H1 (cell line): Measurements from ENCODE around the gene AAK1. TPM values are rescaled to one million over a fixed set of nuclear protein-coding genes. Genes with fewer than 3 reads are reported as not detected.

Source experiments
- ATF2 ChIP-seq: IDR thresholded peaks from 2 replicates; pipeline ENCODE4 v1.6.1; 2012; ENCODE audit warnings: low read length, inconsistent platforms
- RFX5 ChIP-seq: IDR thresholded peaks from 2 replicates; pipeline ENCODE4 v1.6.1; 2011; ENCODE audit warnings: low read depth, low read length, improper control_type of control experiment, borderline replicate concordance
- SRF ChIP-seq: IDR thresholded peaks from 2 replicates; pipeline ENCODE4 v1.6.1; 2011; ENCODE audit warnings: mild to moderate bottlenecking, low read depth, low read length, moderate library complexity
- TAF1 ChIP-seq: IDR thresholded peaks from 2 replicates; pipeline ENCODE4 v1.6.1; 2011; ENCODE audit warnings: mild to moderate bottlenecking, low read depth, low read length
- polyA plus RNA-seq, 7 experiments: library from polyadenylated mRNA; depleted of rRNA in 3 of 7; stranded (reverse) in 5 of 7; unstranded in 2 of 7; fragments of >200 nt in 5 of 7; fragments of 200-250 nt in 2 of 7; gene quantifications; 1 replicate in 5 of 7; 2 replicates in 1 of 7; 4 replicates in 1 of 7; pipeline versions ENCODE4 v1.2.1 to v1.2.3, GENCODE V29; 2011 to 2013; ENCODE audit warnings: missing spikeins in 2 of 7, mixed read lengths in 2 of 7
- total RNA-seq: library from RNA; stranded (reverse); fragmentation: NEBNext Ultra II Directional; extraction: Animal tissue kit (Norgen Biotek cat#: 25700); gene quantifications from 2 replicates; pipeline ENCODE4 v1.2.1, GENCODE V29; 2021

The AAK1 gene
- total and polyA plus RNA-seq, 2 of the 8 experiments (the other 6 are each of a cell fraction or from before 2014, with no cell fraction given) = 10.0 to 40.5 TPM

GRCh38 chr2:69635432-69635831 lies 8.1 kb downstream of the AAK1 start (continued):
- TF ChIP-seq ATF2 = no peak
- TF ChIP-seq SRF = no peak
- no peak for TF ChIP-seq RFX5
- no peak for TF ChIP-seq TAF1
